NOMO-1 (cell line): Measurements from ENCODE around the gene DNPEP.
A peak's percentile ranks its signal among the peaks of the same experiment; 100 is the strongest.

Experiments
- DNase-seq, 2 experiments: peaks; one replicate each; lab custom pipeline; 2025; ENCODE audit not compliant: unreplicated experiment in 2 of 2; lab: John Stamatoyannopoulos, UW

DNPEP gene

GRCh38 chr2:219387306-219388120 lies at the start of gene DNPEP:
TSS of gene DNPEP (minus strand) at chr2:219387912. CDS start at chr2:219387794, 118 bp downstream.
- peak; percentile 90 to 92 for DNase-seq

- no peak for DNase-seq
These were observed 49.4 kb upstream of the DNPEP start for GRCh38 chr2:219437141-219437540.

GRCh38 chr2:219436491-219436890 lies 48.8 kb upstream of the DNPEP start:
- DNase-seq = no peak

GRCh38 chr2:219435701-219436100 lies 48.0 kb upstream of the DNPEP start:
- no peak for DNase-seq

GRCh38 chr2:219434718-219435525 lies 47.2 kb upstream of the DNPEP start, which contains the start of gene SPEG:
TSS of gene SPEG (plus strand) at chr2:219434843. CDS start at chr2:219434978, 135 bp downstream.
- DNase-seq = no peak

- DNase-seq = no peak
These were observed 46.7 kb upstream of the DNPEP start for GRCh38 chr2:219434468-219434717.

GRCh38 chr2:219433666-219434467 lies 46.2 kb upstream of the DNPEP start:
- DNase-seq = peak; percentile 47 to 66

GRCh38 chr2:219430633-219431615 lies 43.2 kb upstream of the DNPEP start:
- DNase-seq = no peak

- no peak for DNase-seq
These were observed 42.4 kb upstream of the DNPEP start for GRCh38 chr2:219429958-219430606.

- DNase-seq = no peak
These were observed 40.8 kb upstream of the DNPEP start for GRCh38 chr2:219428469-219428868.

- DNase-seq = no peak
These were observed 38.9 kb upstream of the DNPEP start for GRCh38 chr2:219426534-219427136.

GRCh38 chr2:219426068-219426443 lies 38.3 kb upstream of the DNPEP start:
- no peak for DNase-seq

GRCh38 chr2:219425238-219426067 lies 37.7 kb upstream of the DNPEP start:
- no peak for DNase-seq

GRCh38 chr2:219423652-219424377 lies 36.1 kb upstream of the DNPEP start:
- no peak for DNase-seq

GRCh38 chr2:219422952-219423534 lies 35.3 kb upstream of the DNPEP start:
- no peak for DNase-seq

GRCh38 chr2:219421323-219421722 lies 33.6 kb upstream of the DNPEP start:
- DNase-seq = no peak

- DNase-seq = no peak
These were observed 33.0 kb upstream of the DNPEP start for GRCh38 chr2:219420687-219421086.
